ENCODE data around the gene NOS1.

NOS1 gene

DNA sequence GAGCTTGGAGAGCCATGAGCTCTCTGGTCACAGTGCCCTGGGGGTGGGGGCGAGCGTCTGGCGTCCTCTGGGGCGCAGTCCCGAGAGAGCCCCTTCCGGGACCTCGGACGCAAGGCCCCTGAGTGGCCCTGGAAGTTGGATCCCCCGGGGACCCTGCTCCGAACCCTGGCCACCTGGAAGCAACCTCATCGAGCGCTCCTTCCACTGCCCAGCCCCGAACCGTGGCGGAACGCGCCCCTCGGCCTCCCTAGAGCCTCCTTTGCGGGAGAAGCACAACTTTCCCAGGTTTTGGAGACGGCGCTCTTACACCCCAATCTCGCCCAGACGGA, 1.2 kb downstream of the NOS1 start:
- DNase-seq = no peak
- Mint-ChIP-seq H3K27ac (no peak overlapping the region), H3K4me3 (no peak overlapping the region), H3K27me3 (peaks cover 46 to 48% of the 10 kb centered on the region in 2 donors), H3K4me1 (ENCODE audit: low read depth in 2 of 2) (no peaks in the 10 kb centered on the region), H3K9me3 (no peaks in the 10 kb centered on the region), H3K36me3 (ENCODE audit: insufficient read depth) (no peaks in the 10 kb centered on the region)
- ATAC-seq (replicated peaks) = no peak

DNA sequence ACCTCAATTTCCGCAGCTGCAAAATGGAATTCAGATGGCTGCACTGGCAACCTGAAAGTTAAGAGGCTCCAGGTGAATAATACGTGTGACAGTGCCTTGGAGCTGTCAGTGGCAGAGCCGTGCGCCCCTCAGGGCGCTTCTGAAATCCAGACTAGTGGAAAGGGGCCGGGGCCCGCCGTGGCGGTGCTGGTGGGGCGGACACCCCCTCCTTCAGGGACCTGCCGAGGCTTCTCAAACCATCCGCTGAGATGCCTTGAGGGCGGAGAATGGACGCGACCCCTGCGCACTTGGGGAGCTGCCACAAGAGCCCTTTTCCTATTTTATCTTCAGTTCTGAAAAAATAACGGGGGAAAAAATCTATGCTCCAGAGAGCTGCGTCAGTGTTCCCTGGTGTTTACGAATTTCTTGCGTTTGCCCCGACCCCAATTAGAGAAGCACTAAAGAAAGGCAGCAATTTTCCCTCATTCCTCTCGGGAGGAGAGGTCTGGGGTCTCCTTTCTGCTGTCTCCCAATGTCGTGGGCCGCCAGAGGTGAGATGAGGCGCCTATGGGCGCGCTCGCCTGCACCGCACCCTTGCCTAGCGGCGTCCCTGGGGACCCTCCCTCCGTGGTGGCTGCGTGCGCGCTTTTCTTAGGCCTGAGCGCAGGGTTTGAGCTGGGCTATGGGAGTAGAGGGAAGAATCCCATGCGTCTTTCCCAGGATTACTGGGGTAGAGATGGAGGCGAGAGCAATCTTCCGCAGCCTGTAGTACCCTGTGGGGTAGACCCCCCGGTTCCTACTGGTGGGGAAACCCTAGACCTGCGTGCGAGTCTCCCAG, 2.2 kb downstream of the NOS1 start:
- Mint-ChIP-seq H3K27me3 (peaks cover 37 to 42% of the 10 kb centered on the region in 2 donors), H3K9me3 (no peaks in the 10 kb centered on the region), H3K36me3 (ENCODE audit: insufficient read depth) (no peaks in the 10 kb centered on the region), H3K4me3 (no peak overlapping the region), H3K27ac (no peak overlapping the region), H3K4me1 (ENCODE audit: low read depth in 2 of 2) (no peaks in the 10 kb centered on the region)
- ATAC-seq (replicated peaks) (no peak), DNase-seq (no peak)

DNA sequence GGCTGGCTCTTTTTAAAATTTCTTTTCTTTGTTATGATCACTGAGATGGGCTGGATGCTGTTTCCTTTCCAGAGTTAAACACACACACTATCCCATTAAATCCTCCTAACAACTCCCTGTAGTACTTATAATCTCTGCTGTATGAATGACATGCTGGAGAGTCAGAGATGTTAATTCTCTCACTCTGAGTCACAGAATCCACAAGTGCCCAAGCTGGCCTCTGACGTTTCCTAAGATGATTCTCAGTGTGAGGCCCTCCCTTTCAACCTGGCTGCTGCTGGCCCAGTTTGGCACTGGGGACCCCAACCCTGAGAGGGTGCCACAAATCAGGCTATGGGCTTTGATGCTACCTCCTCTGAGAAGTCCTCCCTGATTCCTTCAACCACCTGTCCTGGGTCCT, 5.4 kb downstream of the NOS1 start:
- ATAC-seq (replicated peaks) (no peak), DNase-seq (no peak)
- peaks cover 14 to 16% of the 10 kb centered on the region in 2 donors for H3K27me3 Mint-ChIP-seq
- no peak overlapping the region for H3K4me3 Mint-ChIP-seq
- no peaks in the 10 kb centered on the region for H3K4me1 Mint-ChIP-seq (ENCODE audit: low read depth in 2 of 2)
- H3K27ac Mint-ChIP-seq = no peak overlapping the region
- no peaks in the 10 kb centered on the region for H3K9me3 Mint-ChIP-seq
- H3K36me3 Mint-ChIP-seq (ENCODE audit: insufficient read depth) = no peaks in the 10 kb centered on the region

DNA sequence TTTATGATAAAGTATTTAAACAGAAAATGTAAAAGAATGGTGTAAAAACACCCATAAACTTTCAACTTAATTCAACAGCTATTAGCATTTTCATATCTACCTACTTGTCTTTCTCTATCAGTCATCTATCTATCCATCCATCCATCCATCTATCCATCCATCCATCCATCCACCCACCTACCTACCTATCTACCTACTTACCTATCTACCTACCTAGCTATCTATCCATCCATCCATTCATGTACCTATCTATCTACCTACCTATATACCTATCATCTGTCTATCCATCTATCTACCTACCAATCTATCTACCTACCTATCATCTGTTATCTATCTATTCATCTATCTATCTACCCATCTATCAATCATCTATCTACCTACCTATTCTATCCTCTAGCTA, 8.5 kb downstream of the NOS1 start:
- no peak for ATAC-seq (replicated peaks)
- Mint-ChIP-seq H3K9me3 (no peaks in the 10 kb centered on the region), H3K27me3 (no peaks in the 10 kb centered on the region), H3K4me3 (no peak overlapping the region), H3K27ac (no peak overlapping the region), H3K36me3 (ENCODE audit: insufficient read depth) (no peaks in the 10 kb centered on the region), H3K4me1 (ENCODE audit: low read depth in 2 of 2) (no peaks in the 10 kb centered on the region)
- DNase-seq = no peak

DNA sequence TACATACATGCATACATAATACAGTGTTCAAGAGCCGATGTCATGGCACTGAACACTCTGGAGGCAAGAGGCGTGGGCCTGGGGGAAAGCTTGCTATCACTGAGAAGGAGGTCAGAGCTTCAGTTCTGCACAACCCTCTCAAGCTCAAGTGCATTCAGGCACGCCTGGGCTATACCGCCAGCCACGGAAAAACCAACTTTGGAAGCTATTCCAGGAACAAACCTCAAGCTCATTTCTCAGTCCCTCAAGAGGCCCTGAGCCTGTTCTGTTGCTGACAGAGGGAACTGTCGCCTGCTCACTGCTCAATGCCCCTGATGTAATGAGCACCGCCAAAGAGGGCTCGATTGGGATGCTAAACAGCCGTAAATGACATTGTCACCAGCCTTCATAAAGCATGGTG, 9.2 kb downstream of the NOS1 start:
- DNase-seq (no peak), ATAC-seq (replicated peaks) (no peak)
- H3K4me1 Mint-ChIP-seq (ENCODE audit: low read depth in 2 of 2) = no peaks in the 10 kb centered on the region
- H3K27ac Mint-ChIP-seq = no peak overlapping the region
- no peaks in the 10 kb centered on the region for H3K36me3 Mint-ChIP-seq (ENCODE audit: insufficient read depth)
- no peaks in the 10 kb centered on the region for H3K9me3 Mint-ChIP-seq
- no peaks in the 10 kb centered on the region for H3K27me3 Mint-ChIP-seq
- H3K4me3 Mint-ChIP-seq = no peak overlapping the region

DNA sequence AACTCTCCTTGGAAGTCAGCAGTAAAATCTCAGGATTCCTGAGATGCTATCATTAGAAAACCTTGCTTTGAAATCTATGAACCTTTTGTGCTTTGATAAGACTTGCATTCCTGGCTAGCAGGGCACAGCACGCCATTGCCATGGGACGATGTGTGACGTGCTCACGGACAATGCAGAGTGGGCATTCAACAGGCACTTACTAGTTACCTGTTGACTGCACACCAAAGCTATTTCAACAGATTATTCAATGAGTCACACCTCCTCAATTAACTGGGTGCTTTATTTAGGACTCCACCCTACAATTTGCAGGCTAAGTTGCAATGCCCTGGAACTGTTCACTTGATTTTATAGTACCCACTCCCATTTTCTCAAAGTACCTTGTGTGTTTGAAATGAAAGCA, 11.3 kb downstream of the NOS1 start:
- no peaks in the 10 kb centered on the region for H3K4me1 Mint-ChIP-seq (ENCODE audit: low read depth in 2 of 2)
- no peak overlapping the region for H3K4me3 Mint-ChIP-seq
- H3K27me3 Mint-ChIP-seq = no peaks in the 10 kb centered on the region
- no peak overlapping the region for H3K27ac Mint-ChIP-seq
- ATAC-seq (replicated peaks) (no peak), DNase-seq (no peak)
- H3K36me3 Mint-ChIP-seq (ENCODE audit: insufficient read depth) = no peaks in the 10 kb centered on the region
- H3K9me3 Mint-ChIP-seq = no peaks in the 10 kb centered on the region

DNA sequence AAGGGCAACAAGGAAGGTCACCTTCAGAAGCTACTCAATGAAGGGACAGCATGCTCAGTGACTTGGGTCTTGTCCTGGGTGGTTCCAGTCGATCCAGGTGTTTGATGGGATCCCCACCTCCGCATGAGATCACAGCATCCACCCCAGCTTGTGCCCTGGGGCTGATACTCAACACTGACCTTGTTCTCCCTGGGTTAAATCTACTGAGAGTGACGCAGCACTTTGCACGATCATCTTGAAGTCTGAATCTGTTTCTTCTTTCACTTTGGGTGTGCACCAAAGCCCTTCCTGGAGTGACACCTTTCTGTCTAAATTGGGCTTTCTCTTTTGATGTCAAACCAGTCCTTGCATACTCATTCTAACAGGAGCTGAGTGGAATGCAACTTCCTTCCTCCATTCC, 13.8 kb downstream of the NOS1 start:
- peaks cover under 1 to 3% of the 10 kb centered on the region in 2 donors for H3K9me3 Mint-ChIP-seq
- H3K27me3 Mint-ChIP-seq = no peaks in the 10 kb centered on the region
- no peaks in the 10 kb centered on the region for H3K36me3 Mint-ChIP-seq (ENCODE audit: insufficient read depth)
- H3K27ac Mint-ChIP-seq = no peak overlapping the region
- H3K4me3 Mint-ChIP-seq = no peak overlapping the region
- H3K4me1 Mint-ChIP-seq (ENCODE audit: low read depth in 2 of 2) = no peaks in the 10 kb centered on the region
- ATAC-seq (replicated peaks) (no peak), DNase-seq (no peak)

DNA sequence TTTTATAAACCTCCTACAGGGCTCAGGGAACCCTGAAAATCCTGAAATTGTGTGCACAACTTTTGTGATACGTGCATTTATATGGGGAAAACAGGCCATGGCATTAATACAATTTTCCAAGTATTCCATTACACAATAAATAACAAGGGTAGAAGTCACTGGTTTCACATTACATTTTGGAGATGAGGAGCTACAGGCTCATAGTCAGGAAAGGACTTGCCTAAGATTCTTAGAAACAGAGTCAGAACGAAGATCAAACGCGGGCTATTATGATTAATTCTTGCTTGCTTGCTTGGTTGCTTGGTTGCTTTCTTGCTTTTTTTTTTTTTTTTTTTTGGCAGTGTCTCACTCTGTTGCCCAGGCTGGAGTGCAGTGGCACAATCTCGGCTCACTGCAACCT, 16.7 kb downstream of the NOS1 start:
- Mint-ChIP-seq H3K27ac (no peak overlapping the region), H3K4me3 (no peak overlapping the region), H3K9me3 (peaks cover 1 to 11% of the 10 kb centered on the region in 2 donors), H3K27me3 (peaks cover 6 to 14% of the 10 kb centered on the region in 2 donors), H3K36me3 (ENCODE audit: insufficient read depth) (no peaks in the 10 kb centered on the region), H3K4me1 (ENCODE audit: low read depth in 2 of 2) (no peaks in the 10 kb centered on the region)
- ATAC-seq (replicated peaks) (no peak), DNase-seq (no peak)

DNA sequence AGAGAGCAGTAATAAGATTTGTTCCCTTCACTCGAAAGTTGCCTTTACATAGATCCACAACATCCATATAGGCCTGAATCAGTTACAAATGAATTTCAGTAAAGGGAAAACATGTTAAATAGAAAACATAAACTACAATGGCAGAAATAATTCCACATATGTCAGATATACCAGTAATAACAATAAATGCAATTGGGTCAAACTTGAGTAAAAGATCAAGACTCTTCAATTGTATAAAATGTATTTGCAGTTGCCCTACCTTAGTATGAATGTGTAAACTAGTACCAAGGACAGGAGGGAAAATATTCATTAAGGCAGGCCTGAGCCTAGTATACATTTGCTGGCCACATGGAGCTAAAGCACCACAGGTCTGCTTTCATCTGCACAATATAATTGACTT, 17.6 kb downstream of the NOS1 start:
- H3K4me3 Mint-ChIP-seq = no peak overlapping the region
- DNase-seq = no peak

DNA sequence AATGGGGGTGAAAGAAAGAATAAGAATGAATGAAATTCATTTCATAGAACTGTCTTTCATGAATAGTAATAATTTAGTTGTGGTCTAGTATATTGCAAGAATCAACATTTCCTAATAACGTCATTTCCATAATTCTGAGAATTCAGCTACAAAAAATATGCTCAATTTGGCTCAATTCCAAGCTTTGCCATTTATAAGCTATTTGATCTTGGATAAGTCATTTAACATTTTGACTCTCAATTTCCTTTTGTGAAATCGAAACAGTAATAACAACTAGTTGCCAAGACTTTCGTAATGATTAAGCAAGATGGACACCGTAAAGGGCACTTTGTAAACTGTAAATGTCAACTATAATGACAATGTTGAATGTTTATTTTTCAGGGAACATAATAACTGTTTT, 18.1 kb downstream of the NOS1 start:
- Mint-ChIP-seq H3K4me1 (ENCODE audit: low read depth in 2 of 2) (no peaks in the 10 kb centered on the region), H3K4me3 (no peak overlapping the region), H3K27me3 (peaks cover 6 to 14% of the 10 kb centered on the region in 2 donors), H3K36me3 (ENCODE audit: insufficient read depth) (no peaks in the 10 kb centered on the region), H3K27ac (no peak overlapping the region), H3K9me3 (peaks cover 1 to 11% of the 10 kb centered on the region in 2 donors)
- DNase-seq (no peak), ATAC-seq (replicated peaks) (no peak)

More for the DNA sequence above, 17.6 kb downstream of the NOS1 start:
- no peaks in the 10 kb centered on the region for H3K4me1 Mint-ChIP-seq (ENCODE audit: low read depth in 2 of 2)
- peaks cover 1 to 11% of the 10 kb centered on the region in 2 donors for H3K9me3 Mint-ChIP-seq
- no peak overlapping the region for H3K27ac Mint-ChIP-seq
- H3K36me3 Mint-ChIP-seq (ENCODE audit: insufficient read depth) = no peaks in the 10 kb centered on the region
- no peak for ATAC-seq (replicated peaks)
- H3K27me3 Mint-ChIP-seq = peaks cover 6 to 14% of the 10 kb centered on the region in 2 donors

DNA sequence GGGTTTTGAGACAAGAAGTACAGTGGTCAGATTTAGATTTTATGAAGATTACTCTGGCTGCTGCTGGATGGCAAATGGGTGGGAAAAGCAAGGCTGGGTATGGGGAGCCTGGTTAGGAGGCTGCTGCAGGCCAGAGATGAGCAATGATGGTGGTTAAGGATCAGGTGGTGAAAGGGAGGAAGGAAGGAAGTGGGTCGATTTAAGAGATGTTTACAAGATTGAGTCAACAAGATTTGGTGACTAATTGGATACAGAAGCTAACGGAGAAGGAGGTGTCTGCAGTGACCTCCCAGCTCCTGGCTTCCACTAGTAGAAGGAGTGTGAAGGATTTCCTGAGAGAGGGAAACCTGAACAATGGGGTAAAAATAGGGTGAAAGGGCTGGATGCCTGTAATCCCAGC, 18.7 kb downstream of the NOS1 start:
- DNase-seq (no peak), ATAC-seq (replicated peaks) (no peak)
- Mint-ChIP-seq H3K27me3 (peaks cover 8 to 14% of the 10 kb centered on the region in 2 donors), H3K4me1 (ENCODE audit: low read depth in 2 of 2) (no peaks in the 10 kb centered on the region), H3K4me3 (no peak overlapping the region), H3K27ac (no peak overlapping the region), H3K9me3 (peaks cover 1 to 11% of the 10 kb centered on the region in 2 donors), H3K36me3 (ENCODE audit: insufficient read depth) (no peaks in the 10 kb centered on the region)

DNA sequence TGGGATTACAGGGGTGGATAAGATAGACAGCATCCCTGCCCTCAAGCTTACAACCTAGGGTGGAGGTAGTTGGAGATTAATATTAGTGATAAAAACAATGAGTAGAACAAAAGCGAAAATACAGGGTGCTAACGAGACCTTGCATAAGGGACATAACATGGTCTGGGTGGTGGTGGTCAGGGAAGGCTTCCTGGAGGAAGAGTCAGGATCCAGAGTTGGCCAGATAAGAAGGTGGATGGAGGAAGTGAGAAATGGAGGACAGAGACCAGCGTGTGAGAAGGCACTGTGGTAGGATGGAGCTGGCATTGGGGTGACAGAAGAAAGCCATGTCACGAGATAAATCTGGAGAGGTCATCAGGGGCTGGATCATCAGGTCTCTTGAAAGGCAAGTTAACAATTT, 19.2 kb downstream of the NOS1 start:
- H3K27me3 Mint-ChIP-seq = peaks cover 12 to 14% of the 10 kb centered on the region in 2 donors
- ATAC-seq (replicated peaks) = no peak

DNA sequence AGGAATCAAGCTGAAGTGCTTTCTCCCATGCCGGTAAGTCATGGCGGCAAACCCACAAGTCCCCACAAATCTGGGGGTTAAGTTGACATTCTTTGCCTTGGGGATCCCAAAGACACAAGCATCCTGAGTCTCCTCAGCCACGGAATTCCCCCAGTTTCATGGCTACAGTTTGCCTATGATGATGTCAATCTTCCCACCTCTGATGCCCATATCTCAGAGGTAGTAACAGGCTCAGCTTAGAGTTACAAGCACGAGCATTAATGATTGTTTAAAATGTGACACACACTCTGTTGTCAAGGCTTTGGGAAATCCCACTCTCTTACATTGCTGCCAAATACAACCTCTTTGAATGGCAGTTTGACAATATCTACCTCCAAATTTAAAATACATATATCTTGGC, 22.3 kb downstream of the NOS1 start:
- DNase-seq = no peak
- Mint-ChIP-seq H3K4me3 (no peak overlapping the region), H3K36me3 (ENCODE audit: insufficient read depth) (peaks cover 4% of the 10 kb centered on the region), H3K27me3 (peaks cover 19 to 28% of the 10 kb centered on the region in 2 donors), H3K4me1 (ENCODE audit: low read depth in 2 of 2) (no peaks in the 10 kb centered on the region), H3K9me3 (peaks cover 1 to 11% of the 10 kb centered on the region in 2 donors), H3K27ac (no peak overlapping the region)
- no peak for ATAC-seq (replicated peaks)

More for the DNA sequence above, 19.2 kb downstream of the NOS1 start:
- Mint-ChIP-seq H3K4me1 (ENCODE audit: low read depth in 2 of 2) (no peaks in the 10 kb centered on the region), H3K36me3 (ENCODE audit: insufficient read depth) (peaks cover under 1% of the 10 kb centered on the region), H3K27ac (no peak overlapping the region), H3K4me3 (no peak overlapping the region), H3K9me3 (peaks cover 1 to 11% of the 10 kb centered on the region in 2 donors)
- no peak for DNase-seq

DNA sequence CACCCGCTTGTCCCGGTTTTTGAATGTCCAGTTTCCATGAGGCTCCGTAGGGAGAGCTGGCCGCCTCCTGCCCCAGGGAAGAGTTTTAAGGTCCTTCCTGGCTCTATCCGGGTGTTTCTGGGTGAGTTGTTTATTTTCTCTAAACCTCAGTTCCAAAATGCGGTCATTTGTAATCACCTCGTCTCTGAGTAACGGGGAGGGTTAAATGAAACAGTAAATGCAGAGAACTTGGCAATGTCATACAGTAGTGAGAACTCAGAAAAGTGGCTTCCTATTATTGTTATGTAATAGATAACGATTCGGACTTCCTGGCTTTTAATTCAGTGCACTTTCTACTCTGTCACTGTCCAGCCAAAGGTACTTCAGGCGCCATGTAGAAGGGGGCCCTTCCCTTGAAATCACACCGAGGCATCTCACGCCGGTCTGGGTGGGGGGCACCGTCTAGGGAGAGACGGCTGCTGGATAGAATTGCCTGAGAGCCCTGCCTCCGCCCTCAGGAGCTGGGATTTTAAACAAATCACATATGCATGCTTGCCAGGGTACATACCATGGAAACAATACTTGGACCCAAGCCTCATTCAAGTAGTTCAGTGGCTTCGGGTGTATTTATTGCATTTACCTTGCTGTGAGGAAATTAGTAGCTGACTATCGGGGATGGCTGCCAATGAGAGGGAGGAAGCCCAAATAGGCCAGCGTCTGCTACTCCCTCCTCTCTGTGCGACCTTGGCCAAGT, 26.4 kb downstream of the NOS1 start:
- no peak overlapping the region for H3K27ac Mint-ChIP-seq
- H3K4me3 Mint-ChIP-seq = no peak overlapping the region
- H3K4me1 Mint-ChIP-seq (ENCODE audit: low read depth in 2 of 2) = no peaks in the 10 kb centered on the region
- no peaks in the 10 kb centered on the region for H3K9me3 Mint-ChIP-seq
- peaks cover 23 to 40% of the 10 kb centered on the region in 2 donors for H3K27me3 Mint-ChIP-seq
- ATAC-seq (replicated peaks) (no peak), DNase-seq (no peak)
- H3K36me3 Mint-ChIP-seq (ENCODE audit: insufficient read depth) = peaks cover 4% of the 10 kb centered on the region

Measured in effector memory CD8-positive, alpha-beta T cell (primary cell).